Activated effector memory CD4-positive, alpha-beta T cell treated with Interleukin-2 at 50 U/mL for 16 hours (primary cell): ENCODE data around the gene PLAC8.
"Not testable (repeated sequence)": the region's sequence is repeated elsewhere in the genome, so short reads cannot be mapped to it uniquely, and the experiment has no call there.

ENCODE experiments used
- DNase-seq: peaks from one replicate; pipeline ENCODE4 v3.0.0-alpha.2; 2020

The PLAC8 gene

GRCh38 chr4:83111751-83112141 lies 2.8 kb downstream of the PLAC8 start:
- DNase-seq: not testable (repeated sequence)

GRCh38 chr4:83110970-83111750 lies 3.4 kb downstream of the PLAC8 start:
- DNase-seq: no peak

GRCh38 chr4:83110223-83110945 lies 4.1 kb downstream of the PLAC8 start:
- peak; percentile 82 for DNase-seq

GRCh38 chr4:83109480-83110222 lies 4.9 kb downstream of the PLAC8 start:
- peak; percentile 21 for DNase-seq

GRCh38 chr4:83108101-83108861 lies 6.2 kb downstream of the PLAC8 start:
- no peak for DNase-seq

GRCh38 chr4:83107631-83108030 lies 6.9 kb downstream of the PLAC8 start:
- no peak for DNase-seq

GRCh38 chr4:83104991-83105390 lies 9.5 kb downstream of the PLAC8 start:
- DNase-seq: no peak

GRCh38 chr4:83096397-83096796 lies 18.1 kb downstream of the PLAC8 start:
- no peak for DNase-seq

GRCh38 chr4:83093060-83093640 lies 21.4 kb downstream of the PLAC8 start:
- no peak for DNase-seq

GRCh38 chr4:83089410-83090157 lies 24.9 kb downstream of the PLAC8 start:
- no peak for DNase-seq

GRCh38 chr4:83084956-83085355 lies 29.6 kb downstream of the PLAC8 start:
- not testable (repeated sequence) for DNase-seq

GRCh38 chr4:83083925-83084475 lies 30.5 kb downstream of the PLAC8 start:
- DNase-seq: peak; percentile 65

GRCh38 chr4:83082777-83083176 lies 31.8 kb downstream of the PLAC8 start:
- no peak for DNase-seq

GRCh38 chr4:83080561-83080960 lies 34.0 kb downstream of the PLAC8 start:
- DNase-seq: no peak

- no peak for DNase-seq
Observed at GRCh38 chr4:83075311-83076095, 39.0 kb downstream of the PLAC8 start.

GRCh38 chr4:83074783-83075182 lies 39.7 kb downstream of the PLAC8 start:
- DNase-seq: not testable (repeated sequence)

GRCh38 chr4:83074086-83074704 lies 40.3 kb downstream of the PLAC8 start:
- DNase-seq: no peak

GRCh38 chr4:83071116-83071515 lies 43.4 kb downstream of the PLAC8 start:
- no peak for DNase-seq

GRCh38 chr4:83067058-83067639 lies 47.4 kb downstream of the PLAC8 start:
- no peak for DNase-seq

GRCh38 chr4:83065266-83065665 lies 49.3 kb downstream of the PLAC8 start:
- DNase-seq: no peak
